Measurements from ENCODE around the gene DCLK2. TPM values are rescaled to one million over a fixed set of nuclear protein-coding genes. Genes with fewer than 3 reads are reported as not detected.

Gene DCLK2
- total and polyA plus RNA-seq, 2 donors (not counting 1 experiment from before 2014, with no cell fraction given), result 0.91 to 3.3 TPM

DNA sequence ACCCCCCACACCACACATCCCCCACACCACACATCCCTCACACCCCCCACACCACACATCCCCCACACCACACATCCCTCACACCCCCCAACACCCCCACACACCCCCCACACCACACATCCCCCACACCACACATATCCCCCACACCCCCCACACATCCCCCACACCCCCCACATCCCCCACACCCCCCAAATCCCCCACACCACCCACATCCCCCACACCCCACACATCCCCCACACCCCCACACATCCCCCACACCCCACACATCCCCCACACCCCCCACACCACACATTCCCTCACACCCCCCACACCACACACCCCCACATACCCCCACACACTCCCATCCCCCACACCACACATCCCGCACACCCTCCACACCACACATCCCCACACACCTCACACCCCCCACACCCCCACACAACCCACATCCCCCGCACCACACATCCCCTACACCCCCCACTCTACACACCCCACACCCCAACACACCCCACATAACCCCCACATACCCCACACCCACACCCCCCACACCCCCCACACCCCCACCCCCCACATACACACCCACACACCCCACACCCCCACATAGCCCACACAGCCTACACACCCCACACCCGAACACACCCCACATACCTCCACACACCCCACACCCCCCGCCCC is 172.9 kb downstream of the DCLK2 start:
- no peak for TF ChIP-seq EZH2 (IDR thresholded peaks at IDR 0.05; ENCODE audit: borderline replicate concordance, insufficient read depth, low read depth, low read length, poor library complexity, severe bottlenecking)
- TF ChIP-seq, protein P1, sequence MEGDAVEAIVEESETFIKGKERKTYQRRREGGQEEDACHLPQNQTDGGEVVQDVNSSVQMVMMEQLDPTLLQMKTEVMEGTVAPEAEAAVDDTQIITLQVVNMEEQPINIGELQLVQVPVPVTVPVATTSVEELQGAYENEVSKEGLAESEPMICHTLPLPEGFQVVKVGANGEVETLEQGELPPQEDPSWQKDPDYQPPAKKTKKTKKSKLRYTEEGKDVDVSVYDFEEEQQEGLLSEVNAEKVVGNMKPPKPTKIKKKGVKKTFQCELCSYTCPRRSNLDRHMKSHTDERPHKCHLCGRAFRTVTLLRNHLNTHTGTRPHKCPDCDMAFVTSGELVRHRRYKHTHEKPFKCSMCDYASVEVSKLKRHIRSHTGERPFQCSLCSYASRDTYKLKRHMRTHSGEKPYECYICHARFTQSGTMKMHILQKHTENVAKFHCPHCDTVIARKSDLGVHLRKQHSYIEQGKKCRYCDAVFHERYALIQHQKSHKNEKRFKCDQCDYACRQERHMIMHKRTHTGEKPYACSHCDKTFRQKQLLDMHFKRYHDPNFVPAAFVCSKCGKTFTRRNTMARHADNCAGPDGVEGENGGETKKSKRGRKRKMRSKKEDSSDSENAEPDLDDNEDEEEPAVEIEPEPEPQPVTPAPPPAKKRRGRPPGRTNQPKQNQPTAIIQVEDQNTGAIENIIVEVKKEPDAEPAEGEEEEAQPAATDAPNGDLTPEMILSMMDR (IDR thresholded peaks at IDR 0.05), result no peak
- H3K27me3 Mint-ChIP-seq, result no peaks in the 10 kb centered on the region
- ChIA-PET CTCF (no interaction called here), POLR2A (no interaction called here)
- Histone ChIP-seq H3K79me2 (ENCODE audit: control insufficient read depth, insufficient read depth, low read length) (no peaks in the 10 kb centered on the region), H3K36me3 (replicated peaks in 1 of 2; ENCODE audit: control extremely low read depth in 1 of 2, control insufficient read depth in 1 of 2, extremely low read depth in 1 of 2, insufficient read depth in 2 of 2, low read length in 1 of 2) (no peaks in the 10 kb centered on the region), H4K20me1 (ENCODE audit: control insufficient read depth, insufficient read depth, low read length, poor library complexity, severe bottlenecking) (no peaks in the 10 kb centered on the region), H3K9ac (ENCODE audit: low read length) (no peak overlapping the region), H3K4me3 (ENCODE audit: control extremely low read depth in 1 of 5, extremely low read depth in 1 of 5, insufficient read depth in 1 of 5, low read depth in 2 of 5, low read length in 4 of 5) (no peak overlapping the region), H3K27ac (ENCODE audit: low read length in 2 of 2) (no peak overlapping the region), H2AFZ (ENCODE audit: insufficient read depth, low read depth, low read length, poor library complexity, severe bottlenecking) (no peak overlapping the region), H3K4me1 (ENCODE audit: control insufficient read depth in 2 of 2, insufficient read depth in 2 of 2, low read length in 2 of 2) (no peaks in the 10 kb centered on the region), H3K27me3 (replicated peaks in 1 of 4; ENCODE audit: control extremely low read depth in 1 of 4, control insufficient read depth in 3 of 4, insufficient read depth in 4 of 4, low read length in 3 of 4) (no peaks in the 10 kb centered on the region), H3K9me3 (ENCODE audit: control extremely low read depth in 1 of 3, control insufficient read depth in 2 of 3, insufficient read depth in 1 of 3, low read length in 2 of 3) (no peaks in the 10 kb centered on the region), H3K4me2 (replicated peaks; ENCODE audit: low read depth, low read length, poor library complexity, severe bottlenecking) (no peak overlapping the region)
- intact Hi-C loops (cut with micrococcal nuclease), result no loop called here
- H3K4me3 Mint-ChIP-seq, result no peak overlapping the region
- DNase-seq (no peak), ATAC-seq (ENCODE audit: low read depth) (no peak)
- H3K27ac Mint-ChIP-seq, result no peak overlapping the region
- no peaks in the 10 kb centered on the region for H3K9me3 Mint-ChIP-seq (ENCODE audit: insufficient read depth)
- no CpG with 5 or more reads among the region's 4 CpGs for WGBS (ENCODE audit: insufficient coverage)
- H3K4me1 Mint-ChIP-seq, result no peaks in the 10 kb centered on the region

- intact Hi-C loops (cut with micrococcal nuclease), result no loop called here
- Histone ChIP-seq H3K4me3 (ENCODE audit: control extremely low read depth in 1 of 5, extremely low read depth in 1 of 5, insufficient read depth in 1 of 5, low read depth in 2 of 5, low read length in 4 of 5) (no peak overlapping the region), H3K79me2 (ENCODE audit: control insufficient read depth, insufficient read depth, low read length) (no peaks in the 10 kb centered on the region), H3K4me1 (ENCODE audit: control insufficient read depth in 2 of 2, insufficient read depth in 2 of 2, low read length in 2 of 2) (no peaks in the 10 kb centered on the region), H3K36me3 (replicated peaks in 1 of 2; ENCODE audit: control extremely low read depth in 1 of 2, control insufficient read depth in 1 of 2, extremely low read depth in 1 of 2, insufficient read depth in 2 of 2, low read length in 1 of 2) (no peaks in the 10 kb centered on the region), H4K20me1 (ENCODE audit: control insufficient read depth, insufficient read depth, low read length, poor library complexity, severe bottlenecking) (no peaks in the 10 kb centered on the region), H2AFZ (ENCODE audit: insufficient read depth, low read depth, low read length, poor library complexity, severe bottlenecking) (no peak overlapping the region), H3K4me2 (replicated peaks; ENCODE audit: low read depth, low read length, poor library complexity, severe bottlenecking) (no peak overlapping the region), H3K27me3 (replicated peaks in 1 of 4; ENCODE audit: control extremely low read depth in 1 of 4, control insufficient read depth in 3 of 4, insufficient read depth in 4 of 4, low read length in 3 of 4) (no peaks in the 10 kb centered on the region), H3K9ac (ENCODE audit: low read length) (no peak overlapping the region), H3K9me3 (ENCODE audit: control extremely low read depth in 1 of 3, control insufficient read depth in 2 of 3, insufficient read depth in 1 of 3, low read length in 2 of 3) (no peaks in the 10 kb centered on the region), H3K27ac (ENCODE audit: low read length in 2 of 2) (no peak overlapping the region)
- ChIA-PET POLR2A (no interaction called here), CTCF (interaction anchor here (0.8 kb wide), 1 partner anchor 8 kb away, joined by 3 read pairs; no protein-coding TSS in a partner anchor)
- Mint-ChIP-seq H3K4me3 (no peak overlapping the region), H3K9me3 (ENCODE audit: insufficient read depth) (no peaks in the 10 kb centered on the region), H3K27me3 (no peaks in the 10 kb centered on the region), H3K4me1 (no peaks in the 10 kb centered on the region), H3K27ac (no peak overlapping the region)
- 97% methylated on average over 4 of the region's 7 CpGs for WGBS (ENCODE audit: insufficient coverage)
- TF ChIP-seq, protein P1 (IDR thresholded peaks at IDR 0.05), result no peak
- no peak for TF ChIP-seq EZH2 (IDR thresholded peaks at IDR 0.05; ENCODE audit: borderline replicate concordance, insufficient read depth, low read depth, low read length, poor library complexity, severe bottlenecking)
- ATAC-seq (ENCODE audit: low read depth), result no peak
- no peak for DNase-seq
These were observed 173.5 kb downstream of the DCLK2 start for GRCh38 chr4:150251752-150252190.
